Skin of body (tissue), 2 donors: Measurements from ENCODE around the gene DIO2. TPM values are rescaled to one million over a fixed set of nuclear protein-coding genes. Genes with fewer than 3 reads are reported as not detected.

Experiments
- DNase-seq: peaks from one replicate; lab custom pipeline; 2025; lab: John Stamatoyannopoulos, UW
- total RNA-seq: library from RNA; depleted of rRNA; stranded (reverse); fragments of >200 nt; gene quantifications from one replicate; pipeline ENCODE4 v1.2.3, GENCODE V29; 2014

Gene DIO2
- total RNA-seq: 8.6 TPM

DNA sequence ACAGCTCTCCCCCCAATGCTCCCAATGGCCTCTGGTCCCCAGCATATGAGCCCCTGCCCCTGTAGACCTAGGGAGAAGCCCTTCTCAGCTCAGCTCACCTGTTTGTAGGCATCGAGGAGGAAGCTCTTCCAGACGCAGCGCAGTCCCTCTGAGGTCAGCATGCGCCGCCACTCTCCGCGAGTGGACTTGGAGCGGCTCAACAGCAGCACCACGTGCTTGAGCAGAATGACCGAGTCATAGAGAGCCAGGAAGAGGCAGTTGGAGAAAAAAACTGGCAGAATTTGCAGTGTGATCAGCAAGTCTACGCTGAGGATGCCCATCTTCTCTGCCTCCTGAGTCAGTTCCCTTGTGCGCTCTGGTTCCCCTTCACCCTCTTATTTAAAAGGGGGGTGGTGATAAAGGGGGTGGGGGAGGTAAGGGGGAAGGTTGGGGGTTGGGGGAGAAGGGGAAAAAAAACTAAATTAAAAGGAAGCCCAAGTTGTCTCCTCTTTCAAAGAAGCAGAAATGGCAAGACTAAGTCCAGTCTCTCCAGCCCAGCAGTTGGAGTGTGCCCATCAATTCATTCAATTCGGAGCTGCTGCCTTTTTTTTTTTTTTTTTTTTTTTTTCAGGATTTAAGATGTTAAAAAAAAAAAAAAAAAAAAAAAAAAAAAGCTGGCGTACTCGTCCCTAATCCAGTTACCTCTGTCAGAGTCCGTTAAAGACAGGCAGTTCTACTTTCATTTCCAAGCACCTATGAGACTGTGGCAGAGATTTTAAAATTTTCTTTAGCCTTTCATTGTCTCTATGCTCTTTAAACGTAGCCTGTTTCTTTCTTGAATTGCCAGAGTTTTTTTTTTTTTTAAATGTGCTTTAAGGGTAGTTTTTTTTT is at the start of gene DIO2:
DIO2 (minus strand) TSS at position 352 of the 870 bp plus-strand sequence; CDS start at position 320, 32 bp downstream.
- DNase-seq: no peak

DNA sequence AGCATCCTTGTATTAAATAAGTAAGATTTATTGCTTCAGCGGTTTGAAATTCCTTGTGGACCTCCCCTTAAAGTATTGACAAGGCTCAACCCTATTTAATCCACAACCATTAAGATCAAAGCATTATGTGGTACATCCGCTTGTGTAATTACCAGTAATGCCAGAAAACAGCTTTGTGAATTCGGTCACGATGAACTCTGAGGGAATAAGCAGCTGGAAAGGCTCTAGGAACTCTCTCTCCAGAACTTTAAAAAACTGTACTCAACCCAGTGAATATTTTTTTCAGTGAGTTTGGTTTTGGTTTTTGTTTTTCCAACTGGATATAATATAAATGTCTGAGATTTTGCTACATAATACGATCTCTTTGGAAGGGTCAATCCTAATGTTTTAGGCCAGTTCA is 49.3 kb upstream of the DIO2 start:
- no peak for DNase-seq

DNA sequence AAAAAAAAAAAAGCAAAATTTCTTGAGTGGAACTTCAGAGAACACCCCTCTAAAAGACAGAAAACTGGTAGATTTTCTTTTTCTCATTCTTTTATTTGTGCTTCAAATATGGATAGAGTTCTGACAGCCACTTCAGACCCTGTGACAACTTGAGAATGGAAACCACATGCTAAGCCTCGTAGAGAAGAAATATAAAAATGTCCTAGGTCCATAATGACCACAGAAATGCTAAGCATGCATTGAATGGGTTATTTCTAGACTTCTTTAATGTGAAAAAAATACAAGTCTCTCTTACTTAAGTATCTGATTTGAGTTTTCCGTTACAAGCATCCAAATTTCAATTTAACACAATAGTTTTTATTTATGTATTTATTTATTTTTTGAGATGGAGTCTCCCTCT is 28.3 kb upstream of the DIO2 start:
- no peak for DNase-seq

DNA sequence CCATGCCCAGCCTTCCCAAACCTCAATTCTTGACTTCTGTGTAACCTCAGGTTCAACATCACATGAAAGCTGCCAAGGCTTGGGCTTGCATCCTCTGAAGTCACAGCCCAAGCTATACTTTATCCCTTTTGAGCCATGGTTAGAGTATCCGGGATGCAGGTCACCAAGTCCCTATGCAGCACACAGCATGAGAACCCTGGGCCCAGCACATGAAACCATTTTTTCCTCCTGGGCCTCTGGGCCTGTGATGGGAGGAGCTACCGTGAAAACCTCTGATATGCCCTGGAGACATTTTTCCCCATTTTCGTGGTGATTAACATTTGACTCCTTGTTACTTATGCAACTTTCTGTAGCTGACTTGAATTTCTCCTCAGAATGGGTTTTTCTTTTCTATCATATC is 25.8 kb upstream of the DIO2 start:
- DNase-seq: no peak

DNA sequence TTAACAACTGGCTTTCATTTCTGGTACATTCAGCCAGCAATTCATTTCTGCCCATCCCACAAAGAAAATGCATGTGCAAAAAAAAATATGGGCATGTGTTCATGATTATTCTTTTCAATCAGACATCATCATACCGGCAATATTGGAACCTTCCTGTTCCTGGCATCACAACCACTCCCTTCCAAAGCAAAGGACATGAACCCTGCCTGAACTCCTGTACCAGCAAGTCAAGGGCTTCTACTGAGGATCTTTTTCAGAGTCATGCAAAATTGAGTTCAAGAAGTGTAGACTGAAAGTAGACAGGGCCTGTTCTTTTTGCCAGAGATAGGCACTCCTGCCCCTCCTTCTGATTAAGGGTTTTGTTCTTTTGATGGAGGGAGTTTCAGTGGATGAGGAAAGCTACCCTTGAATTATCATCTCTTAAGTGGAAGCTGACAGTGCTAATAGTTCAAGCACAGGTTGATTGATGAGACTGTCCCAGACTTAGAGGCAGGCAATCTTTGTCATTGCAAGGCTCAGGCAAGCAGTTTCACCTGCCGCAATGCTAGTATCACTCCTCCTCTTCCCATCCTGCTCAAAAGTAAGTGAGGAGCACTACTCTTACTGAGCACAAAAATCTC is 22.3 kb upstream of the DIO2 start:
- no peak for DNase-seq

DNA sequence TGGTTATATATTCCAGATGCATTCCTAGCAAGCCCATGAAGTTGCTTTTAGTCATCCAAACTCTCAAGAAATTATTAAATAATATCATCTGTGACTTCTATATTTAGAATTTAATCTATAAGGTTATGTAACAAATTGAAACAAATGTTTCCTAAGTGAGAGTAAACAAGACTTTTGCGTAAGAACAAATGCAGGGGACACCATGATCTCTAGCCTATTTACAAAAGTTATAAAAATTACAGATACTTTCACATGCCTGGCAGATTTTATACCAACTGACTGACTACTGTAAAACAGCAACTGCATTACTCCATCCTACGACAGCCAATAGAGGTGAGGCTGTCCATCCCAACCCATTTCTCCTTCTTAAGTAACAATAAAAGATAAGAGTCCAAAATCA is 20.4 kb upstream of the DIO2 start:
- no peak for DNase-seq

DNA sequence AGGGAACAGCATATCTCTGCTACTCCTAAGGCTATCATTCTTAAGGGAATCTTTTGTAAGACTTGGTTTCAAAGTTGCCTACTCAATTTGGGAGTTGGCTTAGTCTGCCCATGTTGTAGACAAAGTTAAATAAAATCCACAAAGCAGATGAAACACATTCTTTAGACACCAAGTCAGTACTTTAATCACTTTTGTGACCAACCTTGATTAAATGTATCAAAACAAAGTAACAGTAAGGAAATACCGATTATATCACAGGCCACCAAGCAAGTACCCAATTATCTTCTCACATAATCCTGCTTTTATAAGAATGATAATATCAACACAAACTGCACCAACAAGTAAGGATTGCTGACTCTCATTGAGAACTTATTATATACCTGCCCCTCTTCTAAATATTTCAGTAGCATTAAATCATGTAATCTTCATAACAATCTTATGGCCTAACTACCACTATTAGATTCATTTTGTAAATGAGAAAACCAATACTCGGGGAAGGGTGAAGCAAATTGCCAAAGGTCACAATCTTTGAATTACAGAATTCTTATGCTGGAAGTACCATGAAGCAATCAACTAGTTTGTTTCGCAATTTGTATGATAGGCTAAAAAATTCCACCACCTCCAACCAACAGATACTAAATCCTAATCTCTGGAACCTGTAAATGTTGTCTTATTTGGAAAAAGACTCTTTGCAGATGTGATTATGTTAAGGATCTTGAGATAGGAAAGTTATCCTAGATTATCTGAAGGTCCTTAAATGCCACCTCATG is 12.6 kb upstream of the DIO2 start:
- DNase-seq: no peak

DNA sequence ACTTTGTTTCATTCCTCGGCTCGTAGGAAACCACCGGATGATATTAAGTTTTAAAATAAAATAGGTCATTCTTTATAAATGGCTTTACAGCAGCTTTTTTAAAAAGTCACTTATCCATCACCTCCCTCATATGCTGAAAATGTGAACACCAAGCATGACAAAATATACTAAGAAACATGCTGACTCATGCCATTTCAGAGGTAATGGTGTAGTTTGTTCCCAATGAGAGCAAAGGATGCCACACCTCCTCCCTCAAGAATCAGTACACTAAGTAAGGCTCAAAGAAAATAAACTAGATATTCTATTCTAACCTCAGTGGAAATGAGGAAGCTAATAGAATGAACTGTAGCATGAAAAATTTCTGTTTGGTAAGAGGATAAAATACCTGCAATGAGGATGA is 5.5 kb upstream of the DIO2 start:
- no peak for DNase-seq

DNA sequence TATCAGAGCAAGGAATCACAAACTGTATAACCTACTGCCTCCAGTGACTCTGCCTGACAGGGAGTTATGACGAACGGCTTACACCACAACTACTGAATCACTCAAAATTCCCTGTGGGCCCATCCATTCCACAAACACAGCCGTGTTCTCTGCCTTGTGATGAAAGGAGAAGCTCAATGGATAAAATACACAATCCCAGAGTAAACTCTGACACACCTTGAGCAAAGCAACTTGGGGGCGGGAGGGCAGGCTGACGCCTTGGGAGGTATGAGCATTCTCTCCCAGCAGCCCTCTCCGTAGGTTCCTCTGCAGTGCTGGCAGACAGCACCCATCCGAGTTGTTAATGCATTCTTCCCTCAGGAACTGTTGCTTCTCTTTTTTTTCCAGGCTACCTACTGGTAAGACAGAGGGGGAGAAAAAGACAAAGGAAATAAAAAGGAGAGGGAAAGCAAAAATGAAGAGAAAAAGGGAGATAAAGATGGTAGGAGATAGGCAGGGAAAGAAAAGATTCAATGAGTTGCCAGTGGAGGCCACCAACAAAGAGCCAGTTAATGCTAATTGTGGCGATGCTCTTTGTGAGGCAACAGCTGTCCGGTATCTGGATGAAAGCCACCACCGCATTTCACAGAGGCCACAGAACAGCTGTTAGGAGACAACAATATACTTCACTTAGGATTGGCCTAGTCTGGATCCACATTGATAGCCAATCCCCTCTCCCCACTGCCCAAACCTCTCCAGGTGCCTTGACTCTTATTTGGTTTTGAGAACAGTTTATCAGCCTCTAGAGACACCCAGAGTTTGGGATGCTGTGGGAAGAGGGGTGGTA is 4.7 kb upstream of the DIO2 start:
- DNase-seq: no peak

DNA sequence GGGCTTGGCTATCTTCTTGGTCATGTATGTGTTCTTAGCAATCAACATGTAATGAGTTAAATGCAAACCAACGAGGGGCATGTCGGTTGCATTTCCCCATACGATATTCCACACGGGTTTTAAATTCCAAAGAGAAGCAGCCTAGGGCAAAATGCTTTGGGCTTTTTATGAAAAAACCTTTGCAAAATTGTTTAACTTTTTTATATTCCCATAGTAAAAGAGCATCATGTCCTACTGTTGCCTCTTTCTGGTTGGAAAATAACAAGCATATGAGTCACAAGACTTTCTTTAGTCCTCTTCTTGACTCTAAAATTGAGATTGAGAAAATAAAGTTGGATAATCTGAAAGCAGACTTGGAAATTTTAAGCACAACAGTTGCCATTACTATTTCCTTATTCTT is 3.8 kb upstream of the DIO2 start:
- DNase-seq: no peak

DNA sequence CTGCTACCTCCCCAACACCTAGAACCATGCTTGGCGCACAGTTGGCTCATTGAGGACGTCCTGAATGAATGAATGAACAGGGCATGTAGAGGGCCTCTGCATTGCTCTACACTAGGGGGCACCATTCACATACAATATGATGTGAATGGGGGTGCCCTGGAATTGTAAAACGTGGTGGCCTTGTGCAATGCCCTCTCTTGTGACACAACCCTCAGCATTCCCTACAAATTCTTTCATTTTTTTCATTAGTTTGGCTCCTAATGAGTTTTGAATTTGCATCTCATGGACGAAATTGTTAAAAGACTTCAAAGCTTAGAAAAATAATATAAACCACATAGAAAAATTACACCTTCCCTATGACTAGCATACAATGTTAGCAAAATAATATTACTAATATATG is 2.3 kb upstream of the DIO2 start:
- no peak for DNase-seq

DNA sequence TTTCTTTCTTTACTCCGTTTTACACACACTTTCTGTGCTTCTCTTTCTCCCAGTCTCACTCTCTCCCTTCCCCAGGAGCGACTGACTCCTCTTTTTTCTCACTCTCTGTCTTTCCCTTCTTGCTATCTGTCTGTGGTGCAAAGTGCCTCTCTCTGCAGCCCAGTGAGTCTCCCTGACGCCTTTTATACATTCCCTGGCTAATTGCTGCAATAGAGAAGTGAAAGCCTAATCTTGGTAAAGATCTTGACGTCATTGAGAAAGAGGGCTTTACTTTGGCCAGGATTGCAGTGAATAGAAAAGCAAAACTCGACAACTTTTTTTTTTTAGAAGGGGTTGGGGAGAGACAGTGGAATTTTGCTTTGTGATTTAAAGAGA is 706 bp upstream of the DIO2 start:
- DNase-seq: no peak

DNA sequence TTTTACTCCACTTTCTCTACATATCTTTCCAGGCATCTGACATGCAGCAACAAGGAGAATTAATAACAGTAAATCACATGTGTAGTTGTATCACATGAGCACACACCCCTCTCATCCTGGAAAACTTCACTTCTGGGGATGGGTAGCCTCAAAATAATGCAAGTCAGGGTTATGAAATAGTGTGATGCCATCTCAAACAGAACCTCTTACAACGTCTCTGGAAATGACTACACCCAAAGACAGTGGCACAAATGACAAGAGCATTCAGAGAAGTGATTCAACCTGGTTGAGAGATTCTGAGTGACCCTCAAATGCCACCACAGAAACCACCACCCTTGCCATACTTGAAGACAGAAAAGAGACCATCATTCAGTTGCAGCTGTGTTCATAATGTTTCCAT is 2.8 kb downstream of the DIO2 start:
- no peak for DNase-seq

DNA sequence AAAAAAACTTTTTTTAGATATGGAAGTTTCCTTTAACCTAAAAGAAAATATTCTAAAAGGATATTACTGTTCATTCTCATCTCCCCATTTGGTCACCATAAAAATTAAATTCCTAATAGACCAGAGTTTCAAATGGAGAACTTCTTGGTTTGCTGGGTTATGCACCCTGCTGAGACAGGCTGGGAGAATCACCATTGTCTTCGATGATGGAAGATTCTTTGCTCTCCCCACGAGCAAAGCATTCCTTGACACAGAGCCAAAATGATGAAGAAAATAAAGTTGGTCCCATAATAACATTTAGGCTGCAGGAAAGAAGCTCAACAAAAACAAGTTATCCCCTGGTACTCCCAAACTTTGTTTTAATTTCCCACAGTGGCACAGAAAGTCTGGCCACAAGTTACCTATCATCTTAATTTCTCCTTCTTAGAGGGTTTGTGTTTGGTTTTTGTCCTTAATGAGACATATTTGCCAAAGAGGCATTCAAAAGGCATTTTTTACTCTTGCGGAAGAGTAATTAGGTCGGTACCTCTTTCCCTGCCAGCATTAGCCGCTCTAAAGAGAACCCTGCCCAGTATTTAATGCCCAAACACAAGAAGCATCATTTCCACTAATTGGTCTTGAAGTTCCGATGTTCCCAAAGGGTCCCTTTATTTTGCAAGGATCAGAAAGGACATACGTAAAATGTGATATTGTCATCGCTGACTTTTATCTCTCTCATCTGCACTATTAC is 4.8 kb downstream of the DIO2 start:
- DNase-seq: no peak

DNA sequence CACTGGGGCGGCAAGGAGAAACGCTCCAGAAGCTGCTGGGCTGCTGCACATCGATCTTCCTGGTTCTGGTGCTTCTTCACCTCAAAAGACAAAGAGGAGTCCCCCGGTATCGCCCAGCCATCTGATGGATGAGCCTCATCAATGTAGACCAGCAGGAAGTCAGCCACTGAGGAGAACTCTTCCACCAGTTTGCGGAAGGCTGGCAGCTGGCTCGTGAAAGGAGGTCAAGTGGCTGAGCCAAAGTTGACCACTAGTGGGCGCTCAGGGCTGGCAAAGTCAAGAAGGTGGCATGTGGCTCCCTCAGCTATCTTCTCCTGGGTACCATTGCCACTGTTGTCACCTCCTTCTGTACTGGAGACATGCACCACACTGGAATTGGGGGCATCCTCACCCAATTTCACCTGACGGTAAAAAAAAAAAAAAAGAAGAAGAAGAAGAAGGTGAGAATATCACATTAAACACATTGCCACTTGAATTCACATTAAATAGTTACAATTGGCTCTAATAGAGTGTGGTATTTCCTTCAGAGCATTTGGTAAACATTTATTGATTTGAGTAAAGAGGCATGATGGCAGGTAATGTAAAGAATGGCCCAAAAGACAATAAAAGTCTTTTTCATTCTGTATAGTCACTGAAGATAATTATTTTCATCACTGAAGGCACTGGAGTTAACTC is 8.3 kb downstream of the DIO2 start:
- no peak for DNase-seq

DNA sequence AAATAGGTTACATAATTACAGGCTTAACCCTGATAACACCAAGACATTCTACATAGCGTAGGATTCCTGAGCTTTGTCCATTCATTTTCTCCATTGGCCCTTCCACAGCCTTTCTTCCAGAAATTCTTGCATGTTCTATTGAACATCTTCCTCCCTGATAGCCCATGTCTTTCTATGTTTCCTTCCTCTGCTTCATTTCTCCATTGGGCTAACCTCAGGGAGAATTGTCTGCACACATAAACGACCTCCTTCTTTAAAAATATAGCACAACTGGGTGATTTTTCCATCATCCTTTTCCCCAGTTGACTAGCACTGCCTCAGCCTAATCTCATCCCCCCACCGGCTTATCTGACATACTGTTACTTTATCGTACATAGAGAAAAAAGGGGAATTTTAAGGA is 11.2 kb downstream of the DIO2 start:
- DNase-seq: no peak

DNA sequence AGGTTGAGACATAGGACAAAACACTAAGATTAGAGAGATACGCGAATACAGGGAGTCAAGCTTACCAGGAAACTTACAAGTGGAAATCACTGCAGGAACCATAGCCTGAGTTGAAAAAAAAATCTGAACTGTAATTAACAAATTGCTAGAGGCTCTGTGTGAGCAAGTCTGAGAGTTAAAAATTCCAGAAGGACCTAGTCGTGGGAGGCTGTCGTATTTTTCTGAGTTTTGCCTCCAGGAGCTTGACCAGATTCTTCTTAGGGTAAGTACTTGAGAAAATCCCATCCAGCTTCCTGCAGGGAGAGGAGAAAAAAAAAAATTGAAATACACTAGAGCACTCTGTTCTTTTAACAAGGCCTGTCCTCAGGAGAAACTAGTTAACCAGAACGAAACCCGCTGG is 22.7 kb downstream of the DIO2 start:
- DNase-seq: no peak

DNA sequence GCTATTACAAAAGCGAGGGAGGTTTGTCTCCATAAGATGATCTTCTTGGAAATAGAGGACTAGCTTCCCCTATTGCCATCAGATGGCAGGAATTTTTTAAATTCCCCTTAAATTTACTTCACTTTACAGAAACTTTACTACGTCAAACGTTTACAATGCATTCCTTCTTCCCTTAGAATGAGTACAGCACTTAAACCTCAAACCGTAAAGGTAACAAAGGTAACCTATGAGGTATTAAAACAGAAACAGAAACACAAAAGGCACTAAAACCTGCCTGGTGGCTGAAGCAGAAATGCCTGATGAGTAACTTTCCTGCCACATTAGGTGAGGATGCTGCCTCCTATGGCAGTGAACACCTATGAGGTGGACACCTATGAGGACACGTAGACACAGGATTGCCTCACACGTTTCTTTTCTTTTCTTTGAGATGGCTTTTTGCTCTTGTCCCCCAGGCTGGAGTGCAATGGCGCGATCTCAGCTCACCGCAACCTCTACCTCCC is 25.0 kb downstream of the DIO2 start:
- DNase-seq: no peak

DNA sequence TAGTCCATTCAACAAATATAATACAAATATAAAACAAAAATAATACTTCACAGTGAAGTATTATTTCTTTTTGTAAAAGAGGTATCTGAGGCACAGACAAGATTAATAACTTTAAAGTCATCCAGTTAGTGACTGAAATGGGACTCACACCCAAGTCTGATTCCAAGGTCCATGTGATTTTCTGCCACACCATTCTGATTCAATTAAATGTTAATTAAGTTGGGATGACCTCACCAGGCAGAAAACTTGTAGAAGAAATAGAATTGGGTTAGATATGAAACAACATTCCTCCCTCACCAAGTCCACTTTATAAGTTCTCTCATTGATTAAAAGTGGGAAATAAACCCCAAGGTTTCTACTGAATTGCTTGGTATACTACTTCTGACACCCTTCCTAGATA is 34.4 kb downstream of the DIO2 start:
- no peak for DNase-seq

DNA sequence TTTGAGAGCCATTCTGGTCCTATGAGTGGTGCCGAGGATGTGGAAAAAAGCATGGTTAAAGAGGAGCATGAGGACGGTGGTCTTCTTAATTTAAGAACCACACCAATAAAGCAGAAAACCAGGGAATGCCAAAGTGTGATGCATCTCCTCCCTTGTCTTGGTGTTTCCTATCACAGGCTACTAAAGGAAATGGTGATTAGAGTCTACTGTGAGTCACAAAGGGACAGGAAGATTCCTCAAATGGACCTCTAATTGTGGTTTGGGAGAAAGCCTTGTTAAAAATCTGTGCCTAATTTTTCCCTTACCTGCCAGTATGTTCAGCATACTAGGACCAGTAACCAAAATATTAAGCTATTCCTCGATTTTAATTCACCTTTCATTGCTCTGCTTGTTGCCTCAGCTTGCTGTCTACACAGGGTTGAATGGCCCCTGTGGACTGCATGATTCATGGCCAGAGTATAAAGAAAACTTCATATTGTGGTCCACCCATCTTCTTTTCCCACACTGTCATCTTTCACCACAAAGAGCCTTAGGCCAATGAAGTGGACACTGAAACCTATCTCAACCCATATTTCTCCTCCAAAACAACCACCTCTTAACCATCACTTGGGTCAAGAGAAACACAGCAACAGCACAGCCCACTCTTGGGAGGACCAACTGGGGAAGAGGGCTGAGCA is 38.8 kb downstream of the DIO2 start:
- DNase-seq: no peak
